ENCODE results near the gene LTBP2.

The LTBP2 gene

GRCh38 chr14:74546416-74546815, 65.6 kb downstream of the LTBP2 start:
- Histone ChIP-seq H3K9me3 (ENCODE audit: control insufficient read depth, insufficient read depth, low read depth, low read length) (no peaks in the 10 kb centered on the region), H3K4me3 (ENCODE audit: low read depth, low read length) (no peak overlapping the region), H3K27ac (ENCODE audit: extremely low read depth, low read depth, low read length) (no peak overlapping the region), H3K36me3 (ENCODE audit: control insufficient read depth in 2 of 2, insufficient read depth in 1 of 2, low read length in 2 of 2) (no peaks in the 10 kb centered on the region), H3K4me1 (ENCODE audit: control insufficient read depth, insufficient read depth, low read length) (no peaks in the 10 kb centered on the region)
- ChIA-PET POLR2A (no interaction called here), CTCF (interaction anchor here (0.5 kb wide), 1 partner anchor 435 kb away, joined by 3 read pairs; no protein-coding TSS in a partner anchor)
- no peak for TF ChIP-seq ZNF155 (tag by site-specific recombination; IDR thresholded peaks at IDR 0.05)
- no peak for TF ChIP-seq ZNF23 (tag by site-specific recombination; IDR thresholded peaks at IDR 0.05; ENCODE audit: borderline replicate concordance)
- no peak for TF ChIP-seq ZNF138 (tag by site-specific recombination; IDR thresholded peaks at IDR 0.05; ENCODE audit: borderline replicate concordance)
- no peak for TF ChIP-seq PRDM4 (tag by site-specific recombination; IDR thresholded peaks at IDR 0.05)
- TF ChIP-seq ZBTB21 (tag by site-specific recombination; IDR thresholded peaks at IDR 0.05) = no peak
- no peak for TF ChIP-seq ZNF433 (tag by site-specific recombination; IDR thresholded peaks at IDR 0.05; ENCODE audit: low read depth)
- TF ChIP-seq ZNF146 (tag by site-specific recombination; IDR thresholded peaks at IDR 0.05) = no peak
- TF ChIP-seq ZNF544 (tag by site-specific recombination; IDR thresholded peaks at IDR 0.05) = no peak
- TF ChIP-seq ZNF24 (tag by site-specific recombination; IDR thresholded peaks at IDR 0.05) = no peak
- TF ChIP-seq ZNF488 (tag by site-specific recombination; IDR thresholded peaks at IDR 0.05) = no peak
- TF ChIP-seq ZSCAN23 (tag by site-specific recombination; IDR thresholded peaks at IDR 0.05) = no peak

DNA sequence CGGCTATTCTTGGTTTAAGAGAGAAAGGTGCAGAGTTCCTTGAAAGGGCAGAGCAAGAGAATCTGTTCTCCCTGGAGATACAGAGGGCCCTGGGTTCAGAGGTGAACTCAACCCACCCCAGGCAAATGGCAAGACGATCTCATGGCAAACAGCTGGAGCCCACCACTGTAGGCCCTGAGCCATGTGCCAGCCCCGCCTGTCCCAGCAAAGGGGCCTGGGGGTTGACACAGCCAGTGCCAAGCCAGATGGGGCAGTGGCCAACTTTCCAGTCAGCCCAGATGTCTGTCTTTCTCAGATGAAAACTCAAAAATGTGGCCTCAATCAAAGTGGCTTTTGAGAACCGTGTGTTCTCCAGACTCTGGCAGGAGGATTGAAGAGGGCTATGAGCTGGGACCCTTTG, 66.7 kb downstream of the LTBP2 start:
- Histone ChIP-seq H3K9me3 (ENCODE audit: control insufficient read depth, insufficient read depth, low read depth, low read length) (no peaks in the 10 kb centered on the region), H3K4me3 (ENCODE audit: low read depth, low read length) (no peak overlapping the region), H3K27ac (ENCODE audit: extremely low read depth, low read depth, low read length) (no peak overlapping the region), H3K36me3 (ENCODE audit: control insufficient read depth in 2 of 2, insufficient read depth in 1 of 2, low read length in 2 of 2) (no peaks in the 10 kb centered on the region), H3K4me1 (ENCODE audit: control insufficient read depth, insufficient read depth, low read length) (no peaks in the 10 kb centered on the region)
- TF ChIP-seq ZSCAN16 (tag by site-specific recombination; IDR thresholded peaks at IDR 0.05) (no peak), ZNF391 (tag by site-specific recombination; IDR thresholded peaks at IDR 0.05; ENCODE audit: borderline replicate concordance, low read depth) (no peak), ZNF626 (tag by site-specific recombination; IDR thresholded peaks at IDR 0.05) (no peak), ZNF549 (tag by site-specific recombination; IDR thresholded peaks at IDR 0.05) (no peak), ZNF112 (tag by site-specific recombination; IDR thresholded peaks at IDR 0.05) (no peak), ZNF10 (tag by site-specific recombination; IDR thresholded peaks at IDR 0.05) (no peak)
- TF ChIP-seq, protein P1, sequence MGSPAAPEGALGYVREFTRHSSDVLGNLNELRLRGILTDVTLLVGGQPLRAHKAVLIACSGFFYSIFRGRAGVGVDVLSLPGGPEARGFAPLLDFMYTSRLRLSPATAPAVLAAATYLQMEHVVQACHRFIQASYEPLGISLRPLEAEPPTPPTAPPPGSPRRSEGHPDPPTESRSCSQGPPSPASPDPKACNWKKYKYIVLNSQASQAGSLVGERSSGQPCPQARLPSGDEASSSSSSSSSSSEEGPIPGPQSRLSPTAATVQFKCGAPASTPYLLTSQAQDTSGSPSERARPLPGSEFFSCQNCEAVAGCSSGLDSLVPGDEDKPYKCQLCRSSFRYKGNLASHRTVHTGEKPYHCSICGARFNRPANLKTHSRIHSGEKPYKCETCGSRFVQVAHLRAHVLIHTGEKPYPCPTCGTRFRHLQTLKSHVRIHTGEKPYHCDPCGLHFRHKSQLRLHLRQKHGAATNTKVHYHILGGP (tag by site-specific recombination; IDR thresholded peaks at IDR 0.05) = no peak
- ChIA-PET POLR2A (no interaction called here), CTCF (no interaction called here)

- no peaks in the 10 kb centered on the region for H3K36me3 ChIP-seq (ENCODE audit: control insufficient read depth in 2 of 2, insufficient read depth in 1 of 2, low read length in 2 of 2)
- no peaks in the 10 kb centered on the region for H3K9me3 ChIP-seq (ENCODE audit: control insufficient read depth, insufficient read depth, low read depth, low read length)
- POLR2A ChIA-PET = no interaction called here
- no peak overlapping the region for H3K27ac ChIP-seq (ENCODE audit: extremely low read depth, low read depth, low read length)
- CTCF ChIA-PET = no interaction called here
- H3K4me1 ChIP-seq (ENCODE audit: control insufficient read depth, insufficient read depth, low read length) = no peaks in the 10 kb centered on the region
- H3K4me3 ChIP-seq (ENCODE audit: low read depth, low read length) = no peak overlapping the region
- TF ChIP-seq ZNF248 (tag by site-specific recombination; IDR thresholded peaks at IDR 0.05) = no peak
- TF ChIP-seq ZNF423 (tag by site-specific recombination; IDR thresholded peaks at IDR 0.05) = no peak
- TF ChIP-seq, protein P2, sequence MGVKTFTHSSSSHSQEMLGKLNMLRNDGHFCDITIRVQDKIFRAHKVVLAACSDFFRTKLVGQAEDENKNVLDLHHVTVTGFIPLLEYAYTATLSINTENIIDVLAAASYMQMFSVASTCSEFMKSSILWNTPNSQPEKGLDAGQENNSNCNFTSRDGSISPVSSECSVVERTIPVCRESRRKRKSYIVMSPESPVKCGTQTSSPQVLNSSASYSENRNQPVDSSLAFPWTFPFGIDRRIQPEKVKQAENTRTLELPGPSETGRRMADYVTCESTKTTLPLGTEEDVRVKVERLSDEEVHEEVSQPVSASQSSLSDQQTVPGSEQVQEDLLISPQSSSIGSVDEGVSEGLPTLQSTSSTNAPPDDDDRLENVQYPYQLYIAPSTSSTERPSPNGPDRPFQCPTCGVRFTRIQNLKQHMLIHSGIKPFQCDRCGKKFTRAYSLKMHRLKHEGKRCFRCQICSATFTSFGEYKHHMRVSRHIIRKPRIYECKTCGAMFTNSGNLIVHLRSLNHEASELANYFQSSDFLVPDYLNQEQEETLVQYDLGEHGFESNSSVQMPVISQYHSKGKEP (tag by site-specific recombination; IDR thresholded peaks at IDR 0.05) = no peak
- no peak for TF ChIP-seq ZNF26 (tag by site-specific recombination; IDR thresholded peaks at IDR 0.05)
- no peak for TF ChIP-seq ZNF37A (tag by site-specific recombination; IDR thresholded peaks at IDR 0.05)
- no peak for TF ChIP-seq ZSCAN23 (tag by site-specific recombination; IDR thresholded peaks at IDR 0.05)
These were observed 68.1 kb downstream of the LTBP2 start for GRCh38 chr14:74543771-74544438.
